HepG2 (cell line): ENCODE results near the gene PDIA5. TPM values are rescaled to one million over a fixed set of nuclear protein-coding genes. Genes with fewer than 3 reads are reported as not detected.
A peak's percentile ranks its signal among the peaks of the same experiment; 100 is the strongest.

Experiments used
- ATF2 ChIP-seq: sonication (generic); formaldehyde crosslinking; IDR thresholded peaks from 2 replicates; pipeline ENCODE4 v1.4.0; 2020; ENCODE audit warnings: missing genetic modification reagents
- CSRNP2 ChIP-seq: sonication (generic); formaldehyde crosslinking; conservative IDR thresholded peaks from 2 replicates; pipeline ENCODE4 v1.8.0; 2022; ENCODE audit warnings: low read depth, missing genetic modification reagents
- ELF3 ChIP-seq: IDR thresholded peaks from 2 replicates; pipeline ENCODE4 v1.6.1; 2016; ENCODE audit warnings: missing genetic modification reagents, missing compliant biosample characterization
- ETS1 ChIP-seq: sonication (generic); formaldehyde crosslinking; IDR thresholded peaks from 2 replicates; pipeline ENCODE4 v1.4.0; 2020; ENCODE audit warnings: missing genetic modification reagents
- FOXA3 ChIP-seq: IDR thresholded peaks from 2 replicates; pipeline ENCODE4 v1.6.1; 2016; ENCODE audit warnings: missing genetic modification reagents, missing compliant biosample characterization
- HBP1 ChIP-seq: IDR thresholded peaks from 2 replicates; pipeline ENCODE4 v1.6.1; 2016; ENCODE audit warnings: low read depth, control low read depth
- HDAC1 ChIP-seq: sonication (generic); formaldehyde crosslinking; IDR thresholded peaks from 2 replicates; pipeline ENCODE4 v1.5.1; 2020; ENCODE audit warnings: mild to moderate bottlenecking, missing genetic modification reagents
- KLF16 ChIP-seq, 2 experiments: sonication (generic) in 1 of 2; formaldehyde crosslinking in 1 of 2; IDR thresholded peaks; 2 replicates each; pipeline versions ENCODE4 v1.6.1 to v1.8.0; 2016 to 2023; ENCODE audit warnings: missing genetic modification reagents in 2 of 2, missing compliant biosample characterization in 1 of 2
- MAF1 ChIP-seq: sonication (generic); formaldehyde crosslinking; IDR thresholded peaks from 2 replicates; pipeline ENCODE4 v1.5.0; 2020; ENCODE audit warnings: missing genetic modification reagents, borderline replicate concordance
- PBX3 ChIP-seq: sonication (generic); formaldehyde crosslinking; IDR thresholded peaks from 2 replicates; pipeline ENCODE4 v1.8.1; 2023; ENCODE audit warnings: missing genetic modification reagents, inconsistent platforms, borderline replicate concordance
- PITX1 ChIP-seq: sonication (generic); formaldehyde crosslinking; IDR thresholded peaks from 2 replicates; pipeline ENCODE4 v1.5.1; 2020; ENCODE audit warnings: mild to moderate bottlenecking, missing genetic modification reagents
- RFX1 ChIP-seq: fragments of 450-650 bp; IDR thresholded peaks from 2 replicates; pipeline ENCODE4 v1.6.1; 2017
- RFX3 ChIP-seq: IDR thresholded peaks from 2 replicates; pipeline ENCODE4 v1.6.1; 2016; ENCODE audit warnings: missing biosample characterization, missing genetic modification reagents
- SMYD3 ChIP-seq: sonication (generic); formaldehyde crosslinking; IDR thresholded peaks from 2 replicates; pipeline ENCODE4 v1.8.1; 2023; ENCODE audit warnings: mild to moderate bottlenecking, missing genetic modification reagents
- TCF12 ChIP-seq, 2 experiments: fragments of 450-650 bp in 1 of 2; sonication (generic) in 1 of 2; formaldehyde crosslinking in 1 of 2; IDR thresholded peaks; 2 replicates each; pipeline versions ENCODE4 v1.6.1 to v1.8.0; 2017 to 2022; ENCODE audit warnings: antibody characterized with exemption in 1 of 2, mild to moderate bottlenecking in 1 of 2, missing genetic modification reagents in 1 of 2, moderate library complexity in 1 of 2
- TSC22D2 ChIP-seq: sonication (generic); formaldehyde crosslinking; IDR thresholded peaks from 2 replicates; pipeline ENCODE4 v1.5.1; 2020; ENCODE audit warnings: missing genetic modification reagents, mild to moderate bottlenecking, borderline replicate concordance
- ZNF570 ChIP-seq: sonication (generic); formaldehyde crosslinking; IDR thresholded peaks from 2 replicates; pipeline ENCODE4 v1.4.0; 2020; ENCODE audit warnings: mild to moderate bottlenecking, missing genetic modification reagents, borderline replicate concordance
- ZNF772 ChIP-seq: sonication (generic); formaldehyde crosslinking; IDR thresholded peaks from 2 replicates; pipeline ENCODE4 v1.5.0; 2020; ENCODE audit warnings: mild to moderate bottlenecking, missing genetic modification reagents
- polyA plus RNA-seq, 8 experiments: library from polyadenylated mRNA; depleted of rRNA in 3 of 8; stranded (reverse) in 7 of 8; unstranded in 1 of 8; fragments of >200 nt; fragmentation: Illumina TruSeq in 4 of 8; extraction: Trizol in 4 of 8; gene quantifications; 2 replicates each; pipeline versions ENCODE4 v1.2.1 to v1.2.3, GENCODE V29; 2011 to 2016; ENCODE audit warnings: low read depth in 4 of 8, missing spikeins in 1 of 8, mixed read lengths in 1 of 8; ENCODE audit not compliant: insufficient read depth in 1 of 8
- total RNA-seq, 5 experiments: library from RNA; depleted of rRNA; stranded (reverse); fragments of >200 nt; fragmentation: Illumina TruSeq; extraction: Trizol; gene quantifications; 2 replicates each; pipeline ENCODE4 v1.2.3, GENCODE V29; 2016; ENCODE audit warnings: low read depth in 1 of 5
- TF ChIP-seq, protein P1 (sequence below): sonication (generic); formaldehyde crosslinking; IDR thresholded peaks from 2 replicates; pipeline ENCODE4 v1.4.0; 2020; ENCODE audit warnings: missing genetic modification reagents, borderline replicate concordance

Gene PDIA5
- total and polyA plus RNA-seq, 2 of the 13 experiments (the other 11 are each of a cell fraction or from before 2014, with no cell fraction given) = 51.3 to 74.3 TPM

DNA sequence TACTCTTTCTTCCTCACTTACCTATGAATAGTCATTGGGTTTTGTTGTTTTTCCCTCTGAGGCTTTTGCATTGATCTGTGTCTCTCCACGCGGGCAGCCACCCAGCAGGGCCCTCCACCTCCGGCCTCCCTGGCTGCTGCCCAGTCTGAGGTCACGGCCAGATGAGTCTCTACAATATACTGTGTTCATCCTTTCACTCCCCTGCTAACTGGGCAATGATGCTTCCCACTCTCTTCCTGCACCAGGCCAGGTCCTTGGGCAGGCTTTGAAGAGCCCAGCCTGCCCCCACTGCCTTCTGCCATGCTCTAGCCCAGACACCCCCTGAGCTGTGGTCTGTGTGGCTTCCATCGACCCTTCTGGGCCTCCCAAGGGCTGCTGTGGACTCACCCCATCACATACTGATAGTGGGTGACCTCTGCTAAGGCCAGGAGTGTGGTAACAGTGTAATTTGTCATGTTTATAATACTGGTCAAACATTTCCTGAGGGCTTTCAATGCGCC lies 18.0 kb downstream of the PDIA5 start (continued):
- TF ChIP-seq ZNF772 (CRISPR knock-in tag) = no peak
- TF ChIP-seq FOXA3 (CRISPR knock-in tag) = 0 out of 2 replicates have a peak, but pooled peaks have one; percentile 13
- TF ChIP-seq HDAC1 = 0 out of 2 replicates have a peak, but pooled peaks have one; percentile 10
- no peak for TF ChIP-seq PBX3 (CRISPR knock-in tag)
- TF ChIP-seq RFX1 = no peak
- TF ChIP-seq KLF16 (CRISPR knock-in tag; IDR thresholded peaks at IDR 0.05) = no peak
- no peak for TF ChIP-seq TCF12 (IDR thresholded peaks at IDR 0.05)
- TF ChIP-seq TCF12 (CRISPR knock-in tag; IDR thresholded peaks at IDR 0.05) = no peak
- no peak for TF ChIP-seq MAF1 (CRISPR knock-in tag)
- TF ChIP-seq CSRNP2 (CRISPR knock-in tag) = no peak
- TF ChIP-seq PITX1 (CRISPR knock-in tag) = peak; percentile 84
- TF ChIP-seq ZNF570 (CRISPR knock-in tag) = no peak
- TF ChIP-seq, protein P1, sequence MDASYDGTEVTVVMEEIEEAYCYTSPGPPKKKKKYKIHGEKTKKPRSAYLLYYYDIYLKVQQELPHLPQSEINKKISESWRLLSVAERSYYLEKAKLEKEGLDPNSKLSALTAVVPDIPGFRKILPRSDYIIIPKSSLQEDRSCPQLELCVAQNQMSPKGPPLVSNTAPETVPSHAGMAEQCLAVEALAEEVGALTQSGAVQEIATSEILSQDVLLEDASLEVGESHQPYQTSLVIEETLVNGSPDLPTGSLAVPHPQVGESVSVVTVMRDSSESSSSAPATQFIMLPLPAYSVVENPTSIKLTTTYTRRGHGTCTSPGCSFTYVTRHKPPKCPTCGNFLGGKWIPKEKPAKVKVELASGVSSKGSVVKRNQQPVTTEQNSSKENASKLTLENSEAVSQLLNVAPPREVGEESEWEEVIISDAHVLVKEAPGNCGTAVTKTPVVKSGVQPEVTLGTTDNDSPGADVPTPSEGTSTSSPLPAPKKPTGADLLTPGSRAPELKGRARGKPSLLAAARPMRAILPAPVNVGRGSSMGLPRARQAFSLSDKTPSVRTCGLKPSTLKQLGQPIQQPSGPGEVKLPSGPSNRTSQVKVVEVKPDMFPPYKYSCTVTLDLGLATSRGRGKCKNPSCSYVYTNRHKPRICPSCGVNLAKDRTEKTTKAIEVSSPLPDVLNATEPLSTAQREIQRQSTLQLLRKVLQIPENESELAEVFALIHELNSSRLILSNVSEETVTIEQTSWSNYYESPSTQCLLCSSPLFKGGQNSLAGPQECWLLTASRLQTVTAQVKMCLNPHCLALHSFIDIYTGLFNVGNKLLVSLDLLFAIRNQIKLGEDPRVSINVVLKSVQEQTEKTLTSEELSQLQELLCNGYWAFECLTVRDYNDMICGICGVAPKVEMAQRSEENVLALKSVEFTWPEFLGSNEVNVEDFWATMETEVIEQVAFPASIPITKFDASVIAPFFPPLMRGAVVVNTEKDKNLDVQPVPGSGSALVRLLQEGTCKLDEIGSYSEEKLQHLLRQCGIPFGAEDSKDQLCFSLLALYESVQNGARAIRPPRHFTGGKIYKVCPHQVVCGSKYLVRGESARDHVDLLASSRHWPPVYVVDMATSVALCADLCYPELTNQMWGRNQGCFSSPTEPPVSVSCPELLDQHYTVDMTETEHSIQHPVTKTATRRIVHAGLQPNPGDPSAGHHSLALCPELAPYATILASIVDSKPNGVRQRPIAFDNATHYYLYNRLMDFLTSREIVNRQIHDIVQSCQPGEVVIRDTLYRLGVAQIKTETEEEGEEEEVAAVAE (CRISPR knock-in tag) = no peak
- no peak for TF ChIP-seq HBP1 (CRISPR knock-in tag)
- no peak for TF ChIP-seq TSC22D2 (CRISPR knock-in tag)
- no peak for TF ChIP-seq RFX3 (CRISPR knock-in tag)
- TF ChIP-seq SMYD3 (CRISPR knock-in tag) = no peak
- no peak for TF ChIP-seq ELF3
- no peak for TF ChIP-seq ATF2 (CRISPR knock-in tag)
- no peak for TF ChIP-seq ETS1 (CRISPR knock-in tag)
